Measurements from ENCODE around the gene SAMD13. TPM values are rescaled to one million over a fixed set of nuclear protein-coding genes. Genes with fewer than 3 reads are reported as not detected.

Gene SAMD13
- polyA plus RNA-seq, 1 donor from 2014 or later: 20.0 TPM

DNA sequence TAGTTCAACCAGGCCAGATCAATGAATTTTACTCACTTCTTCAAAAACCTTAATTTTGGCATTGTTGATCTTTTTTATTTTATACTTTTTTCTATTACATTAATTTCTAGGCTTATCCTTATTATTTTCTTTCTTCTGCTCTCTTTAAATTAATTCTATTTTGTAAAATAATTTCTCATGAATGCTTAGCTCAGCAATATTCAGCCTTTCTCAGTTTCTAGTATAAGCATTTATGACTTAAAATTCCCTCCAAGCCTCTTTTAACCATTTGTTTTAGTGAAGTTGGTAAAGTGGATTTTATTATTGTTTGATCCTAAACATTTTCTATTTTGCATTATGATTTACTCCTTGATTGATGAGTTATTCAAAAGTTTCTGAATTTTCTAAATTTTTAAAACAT lies 20.6 kb upstream of the SAMD13 start:
- Histone ChIP-seq H2AFZ (ENCODE audit: low read depth, low read length) (no peak overlapping the region), H3K9me3 (ENCODE audit: low read length) (no peaks in the 10 kb centered on the region), H3K9me2 (ENCODE audit: insufficient read depth, low read length) (no peaks in the 10 kb centered on the region), H3K4me3 (ENCODE audit: low read length) (no peak overlapping the region), H3K27me3 (ENCODE audit: insufficient read depth, low read depth, low read length) (no peaks in the 10 kb centered on the region), H4K20me1 (ENCODE audit: insufficient read depth) (no peaks in the 10 kb centered on the region), H3K36me3 (ENCODE audit: insufficient read depth, low read length) (no peaks in the 10 kb centered on the region), H3K9ac (ENCODE audit: low read length) (no peak overlapping the region), H3K27ac (ENCODE audit: low read length) (no peak overlapping the region), H3K4me2 (ENCODE audit: low read length) (no peak overlapping the region), H3K79me2 (replicated peaks; ENCODE audit: insufficient read depth, low read length) (no peaks in the 10 kb centered on the region), H3F3A (ENCODE audit: insufficient read depth, low read length, poor library complexity, severe bottlenecking) (no peaks in the 10 kb centered on the region)
- TF ChIP-seq SMC3 (conservative IDR thresholded peaks at IDR 0.05; ENCODE audit: poor library complexity) (no peak), POLR2AphosphoS5 (IDR thresholded peaks at IDR 0.05) (no peak), EZH2 (IDR thresholded peaks at IDR 0.05; ENCODE audit: borderline replicate concordance, insufficient read depth, low read length, poor library complexity, severe bottlenecking) (no peak), MXI1 (conservative IDR thresholded peaks at IDR 0.05; ENCODE audit: poor library complexity, severe bottlenecking) (no peak), EP300 (conservative IDR thresholded peaks at IDR 0.05; ENCODE audit: poor library complexity, severe bottlenecking) (no peak), RAD21 (conservative IDR thresholded peaks at IDR 0.05) (no peak), TAF1 (IDR thresholded peaks at IDR 0.05; ENCODE audit: low read depth) (no peak)
- TF ChIP-seq, protein P1, sequence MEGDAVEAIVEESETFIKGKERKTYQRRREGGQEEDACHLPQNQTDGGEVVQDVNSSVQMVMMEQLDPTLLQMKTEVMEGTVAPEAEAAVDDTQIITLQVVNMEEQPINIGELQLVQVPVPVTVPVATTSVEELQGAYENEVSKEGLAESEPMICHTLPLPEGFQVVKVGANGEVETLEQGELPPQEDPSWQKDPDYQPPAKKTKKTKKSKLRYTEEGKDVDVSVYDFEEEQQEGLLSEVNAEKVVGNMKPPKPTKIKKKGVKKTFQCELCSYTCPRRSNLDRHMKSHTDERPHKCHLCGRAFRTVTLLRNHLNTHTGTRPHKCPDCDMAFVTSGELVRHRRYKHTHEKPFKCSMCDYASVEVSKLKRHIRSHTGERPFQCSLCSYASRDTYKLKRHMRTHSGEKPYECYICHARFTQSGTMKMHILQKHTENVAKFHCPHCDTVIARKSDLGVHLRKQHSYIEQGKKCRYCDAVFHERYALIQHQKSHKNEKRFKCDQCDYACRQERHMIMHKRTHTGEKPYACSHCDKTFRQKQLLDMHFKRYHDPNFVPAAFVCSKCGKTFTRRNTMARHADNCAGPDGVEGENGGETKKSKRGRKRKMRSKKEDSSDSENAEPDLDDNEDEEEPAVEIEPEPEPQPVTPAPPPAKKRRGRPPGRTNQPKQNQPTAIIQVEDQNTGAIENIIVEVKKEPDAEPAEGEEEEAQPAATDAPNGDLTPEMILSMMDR (IDR thresholded peaks at IDR 0.05; ENCODE audit: poor library complexity, severe bottlenecking): no peak
- TF ChIP-seq, protein P2, sequence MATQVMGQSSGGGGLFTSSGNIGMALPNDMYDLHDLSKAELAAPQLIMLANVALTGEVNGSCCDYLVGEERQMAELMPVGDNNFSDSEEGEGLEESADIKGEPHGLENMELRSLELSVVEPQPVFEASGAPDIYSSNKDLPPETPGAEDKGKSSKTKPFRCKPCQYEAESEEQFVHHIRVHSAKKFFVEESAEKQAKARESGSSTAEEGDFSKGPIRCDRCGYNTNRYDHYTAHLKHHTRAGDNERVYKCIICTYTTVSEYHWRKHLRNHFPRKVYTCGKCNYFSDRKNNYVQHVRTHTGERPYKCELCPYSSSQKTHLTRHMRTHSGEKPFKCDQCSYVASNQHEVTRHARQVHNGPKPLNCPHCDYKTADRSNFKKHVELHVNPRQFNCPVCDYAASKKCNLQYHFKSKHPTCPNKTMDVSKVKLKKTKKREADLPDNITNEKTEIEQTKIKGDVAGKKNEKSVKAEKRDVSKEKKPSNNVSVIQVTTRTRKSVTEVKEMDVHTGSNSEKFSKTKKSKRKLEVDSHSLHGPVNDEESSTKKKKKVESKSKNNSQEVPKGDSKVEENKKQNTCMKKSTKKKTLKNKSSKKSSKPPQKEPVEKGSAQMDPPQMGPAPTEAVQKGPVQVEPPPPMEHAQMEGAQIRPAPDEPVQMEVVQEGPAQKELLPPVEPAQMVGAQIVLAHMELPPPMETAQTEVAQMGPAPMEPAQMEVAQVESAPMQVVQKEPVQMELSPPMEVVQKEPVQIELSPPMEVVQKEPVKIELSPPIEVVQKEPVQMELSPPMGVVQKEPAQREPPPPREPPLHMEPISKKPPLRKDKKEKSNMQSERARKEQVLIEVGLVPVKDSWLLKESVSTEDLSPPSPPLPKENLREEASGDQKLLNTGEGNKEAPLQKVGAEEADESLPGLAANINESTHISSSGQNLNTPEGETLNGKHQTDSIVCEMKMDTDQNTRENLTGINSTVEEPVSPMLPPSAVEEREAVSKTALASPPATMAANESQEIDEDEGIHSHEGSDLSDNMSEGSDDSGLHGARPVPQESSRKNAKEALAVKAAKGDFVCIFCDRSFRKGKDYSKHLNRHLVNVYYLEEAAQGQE (IDR thresholded peaks at IDR 0.05; ENCODE audit: borderline replicate concordance): no peak

DNA sequence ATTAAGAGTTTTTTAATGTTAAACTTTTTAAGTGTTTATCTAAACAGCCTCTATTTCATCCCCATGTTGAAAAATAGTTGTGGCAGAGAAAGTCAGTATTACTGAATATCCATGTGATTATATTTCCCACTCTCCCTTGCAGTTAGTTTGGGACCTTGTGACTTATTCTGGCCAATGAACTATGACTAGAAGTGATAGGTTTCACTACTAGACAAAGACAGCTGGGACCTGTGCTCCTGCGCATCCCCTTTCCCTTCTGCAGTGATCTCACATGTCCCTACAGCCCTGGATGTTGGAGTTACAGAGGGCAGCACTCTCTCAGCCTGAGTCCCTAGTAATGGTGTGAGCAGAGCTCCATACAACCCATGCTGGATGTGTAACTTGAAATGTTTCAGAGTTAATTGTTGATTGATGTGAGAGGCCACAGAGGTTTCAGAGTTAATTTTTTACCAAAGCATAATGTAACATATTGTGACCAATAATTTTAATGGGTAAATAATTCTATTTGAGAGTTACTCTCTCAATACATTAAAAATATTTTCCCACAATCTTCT lies 18.7 kb upstream of the SAMD13 start:
- Histone ChIP-seq H3K9me3 (ENCODE audit: low read length) (no peaks in the 10 kb centered on the region), H3K9me2 (ENCODE audit: insufficient read depth, low read length) (no peaks in the 10 kb centered on the region), H3K27ac (ENCODE audit: low read length) (no peak overlapping the region), H2AFZ (ENCODE audit: low read depth, low read length) (no peak overlapping the region), H3F3A (ENCODE audit: insufficient read depth, low read length, poor library complexity, severe bottlenecking) (no peaks in the 10 kb centered on the region), H3K4me2 (ENCODE audit: low read length) (no peak overlapping the region), H3K79me2 (replicated peaks; ENCODE audit: insufficient read depth, low read length) (no peaks in the 10 kb centered on the region), H3K36me3 (ENCODE audit: insufficient read depth, low read length) (no peaks in the 10 kb centered on the region), H3K4me3 (ENCODE audit: low read length) (no peak overlapping the region), H3K9ac (ENCODE audit: low read length) (no peak overlapping the region), H4K20me1 (ENCODE audit: insufficient read depth) (no peaks in the 10 kb centered on the region), H3K27me3 (ENCODE audit: insufficient read depth, low read depth, low read length) (no peaks in the 10 kb centered on the region)
- TF ChIP-seq EZH2 (IDR thresholded peaks at IDR 0.05; ENCODE audit: borderline replicate concordance, insufficient read depth, low read length, poor library complexity, severe bottlenecking): no peak
- TF ChIP-seq POLR2AphosphoS5 (IDR thresholded peaks at IDR 0.05): no peak
